Endothelial cell of umbilical vein (primary cell): ENCODE measurements around the gene PRPF40A. TPM values are rescaled to one million over a fixed set of nuclear protein-coding genes. Genes with fewer than 3 reads are reported as not detected.

Experiments
- BruUV-seq: library from RNA; stranded (reverse); fragments of 400-500 nt; replicated peaks from 2 replicates; lab custom pipeline; 2021; lab: Mats Ljungman, UMichigan
- CTCF ChIA-PET: fragments of 300-600, 350-600 bp; sonication (Branson Sonifier 250); formaldehyde crosslinking; loops from one replicate; lab custom pipeline; 2021; ENCODE audit warnings: antibody characterized with exemption, inconsistent platforms; lab: Charles Lee
- POLR2A ChIA-PET: fragments of 300-600, 350-600 bp; sonication (Branson Sonifier 250); formaldehyde crosslinking; loops from one replicate; lab custom pipeline; 2021; ENCODE audit warnings: antibody characterized with exemption, inconsistent platforms; lab: Charles Lee
- DNase-seq: peaks from one replicate; pipeline ENCODE4 v3.0.0-alpha.2; 2011; ENCODE audit warnings: low read depth, low spot score
- FAIRE-seq: peaks from 2 replicates; lab custom pipeline; 2011; peaks lifted over from hg19 to GRCh38; lab: Jason Lieb, UNC
- H2AFZ ChIP-seq: 2 replicates; pipeline ENCODE4 v1.6.0; 2012; ENCODE audit warnings: low read depth, low read length, control low read depth, inconsistent platforms
- H3K27ac ChIP-seq: 2 replicates; pipeline ENCODE4 v1.5.1; 2011; ENCODE audit warnings: low read depth, mild to moderate bottlenecking, control low read depth, low read length, moderate library complexity; ENCODE audit not compliant: insufficient read depth
- H3K27me3 ChIP-seq, 2 experiments: 2 replicates each; pipeline versions ENCODE4 v1.6.0 to v1.6.1; 2011; ENCODE audit warnings: low read length in 2 of 2, mixed read lengths in 1 of 2; ENCODE audit not compliant: control insufficient read depth in 2 of 2, insufficient read depth in 2 of 2
- H3K36me3 ChIP-seq, 2 experiments: 2 replicates in 1 of 2; 3 replicates in 1 of 2; pipeline ENCODE4 v1.5.1; 2011; ENCODE audit warnings: low read length in 2 of 2, mild to moderate bottlenecking in 1 of 2, moderate library complexity in 1 of 2; ENCODE audit not compliant: control insufficient read depth in 2 of 2, insufficient read depth in 2 of 2; ENCODE audit errors: extremely low read depth in 1 of 2
- H3K4me1 ChIP-seq: 3 replicates; pipeline ENCODE4 v1.5.1; 2011; ENCODE audit warnings: mild to moderate bottlenecking, low read length; ENCODE audit not compliant: control insufficient read depth, insufficient read depth; ENCODE audit errors: extremely low read depth
- H3K4me2 ChIP-seq: 2 replicates; pipeline ENCODE4 v1.6.1; 2011; ENCODE audit warnings: low read length, control low read depth, mixed read lengths; ENCODE audit not compliant: insufficient read depth
- H3K4me3 ChIP-seq, 3 experiments: fragments of 200-600 bp in 1 of 3; sonication (generic), shearing (Covaris generic) in 1 of 3; replicated peaks in 1 of 3; 2 replicates each; pipeline ENCODE4 v1.5.1; 2011 to 2016; ENCODE audit warnings: control low read depth in 3 of 3, low read length in 3 of 3, mild to moderate bottlenecking in 2 of 3, inconsistent platforms in 1 of 3, low read depth in 1 of 3, moderate library complexity in 1 of 3; ENCODE audit not compliant: insufficient read depth in 1 of 3
- H3K79me2 ChIP-seq: 2 replicates; pipeline ENCODE4 v1.6.0; 2012; ENCODE audit warnings: low read length, inconsistent platforms; ENCODE audit not compliant: control insufficient read depth, insufficient read depth
- H3K9ac ChIP-seq: replicated peaks from 2 replicates; pipeline ENCODE3; 2011; ENCODE audit warnings: low read length, control low read depth; ENCODE audit not compliant: insufficient read depth; ENCODE audit errors: extremely low read depth
- H3K9me1 ChIP-seq: replicated peaks from 3 replicates; pipeline ENCODE4 v1.6.0; 2011; ENCODE audit warnings: mild to moderate bottlenecking, low read length; ENCODE audit not compliant: control insufficient read depth, insufficient read depth; ENCODE audit errors: extremely low read depth
- H3K9me3 ChIP-seq: replicated peaks from 2 replicates; pipeline ENCODE4 v1.5.1; 2012; ENCODE audit warnings: low read length, inconsistent platforms; ENCODE audit not compliant: control insufficient read depth, insufficient read depth
- H4K20me1 ChIP-seq: replicated peaks from 2 replicates; pipeline ENCODE3; 2011; ENCODE audit warnings: mild to moderate bottlenecking, low read length; ENCODE audit not compliant: control insufficient read depth, insufficient read depth; ENCODE audit errors: extremely low read depth
- EZH2 ChIP-seq: IDR thresholded peaks from 2 replicates; pipeline ENCODE4 v1.6.1; 2012; ENCODE audit warnings: borderline replicate concordance, low read depth, mild to moderate bottlenecking, moderate library complexity, low read length, inconsistent platforms; ENCODE audit not compliant: severe bottlenecking
- FOS ChIP-seq: IDR thresholded peaks from 2 replicates; pipeline ENCODE4 v1.6.1; 2011; ENCODE audit warnings: mild to moderate bottlenecking, low read length, moderate library complexity, borderline replicate concordance; ENCODE audit not compliant: insufficient read depth
- GATA2 ChIP-seq: IDR thresholded peaks from 2 replicates; pipeline ENCODE4 v1.7.0; 2011; ENCODE audit warnings: low read depth, mild to moderate bottlenecking, moderate library complexity, mixed read lengths, low read length; ENCODE audit not compliant: insufficient read length, insufficient read depth
- JUN ChIP-seq: IDR thresholded peaks from 2 replicates; pipeline ENCODE4 v1.6.1; 2011; ENCODE audit warnings: borderline replicate concordance, low read depth; ENCODE audit not compliant: insufficient read length, insufficient read depth
- MYC ChIP-seq: IDR thresholded peaks from one replicate; pipeline ENCODE4 v1.6.1; 2011; ENCODE audit warnings: mild to moderate bottlenecking, low read depth, low read length
- POLR2A ChIP-seq: IDR thresholded peaks from 2 replicates; pipeline ENCODE4 v1.6.1; 2012; ENCODE audit warnings: low read depth, mild to moderate bottlenecking, control low read depth, low read length
- POLR2AphosphoS5 ChIP-seq: IDR thresholded peaks from 2 replicates; pipeline ENCODE4 v1.6.1; 2012; ENCODE audit warnings: low read depth, mild to moderate bottlenecking, control low read depth, low read length, moderate library complexity; ENCODE audit not compliant: insufficient read depth
- dilution Hi-C: fragments of 300-500 bp; cut with MboI; formaldehyde crosslinking; loops from one replicate; pipeline ENCODE4 v1.15.0; 2019; ENCODE audit warnings: low sequenced_read_pairs; ENCODE audit not compliant: extremely low pct_ligation_motif_present
- intact Hi-C: fragments of 100-400 bp; cut with micrococcal nuclease; formaldehyde crosslinking; loops from one replicate; pipeline ENCODE4 v1.10.0; 2022
- polyA plus RNA-seq, 4 experiments: library from polyadenylated mRNA; depleted of rRNA in 3 of 4; stranded (reverse) in 3 of 4; unstranded in 1 of 4; fragments of >200 nt; gene quantifications; 2 replicates each; pipeline versions ENCODE4 v1.2.1 to v1.2.3, GENCODE V29; 2011 to 2012; ENCODE audit warnings: missing spikeins in 1 of 4
- total RNA-seq: library from RNA; stranded (reverse); gene quantifications from 2 replicates; pipeline ENCODE4 v1.2.3, GENCODE V29; 2021
- TF ChIP-seq, protein P1 (sequence below): IDR thresholded peaks from 2 replicates; pipeline ENCODE4 v1.6.1; 2011; ENCODE audit not compliant: insufficient read depth, insufficient read length
- TF ChIP-seq, protein P2 (sequence below), 2 donors: IDR thresholded peaks; 1 replicate in 1 of 2; 2 replicates in 1 of 2; pipeline ENCODE4 v1.5.1; 2011; ENCODE audit warnings: low read length in 2 of 2, mild to moderate bottlenecking in 2 of 2, moderate library complexity in 2 of 2, control low read depth in 1 of 2, inconsistent platforms in 1 of 2, low read depth in 1 of 2; ENCODE audit not compliant: insufficient read depth in 1 of 2; ENCODE audit errors: extremely low read depth in 1 of 2

The PRPF40A gene
- total and polyA plus RNA-seq, 2 donors (not counting 3 experiments of a cell fraction or from before 2014, with no cell fraction given), result 58.2 to 123 TPM

DNA sequence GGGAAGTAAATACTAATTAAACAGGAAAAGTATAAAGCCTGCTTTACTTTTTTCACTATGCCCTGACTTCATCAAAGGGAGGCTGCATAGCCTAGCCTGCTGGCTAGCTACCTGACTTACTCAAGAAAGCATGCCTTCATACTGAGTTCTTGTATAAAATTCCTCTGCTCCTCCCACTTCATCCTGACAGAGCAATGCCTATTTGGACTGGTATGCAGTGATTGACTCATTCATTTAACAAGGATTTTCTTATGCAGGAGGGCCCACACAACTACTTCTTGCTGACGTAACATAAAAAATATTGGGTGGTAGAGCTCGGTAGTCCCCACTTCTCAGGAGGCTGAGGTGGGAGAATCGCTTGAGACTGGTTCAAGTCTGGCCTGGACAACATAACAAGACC is 70.5 kb downstream of the PRPF40A start:
- H4K20me1 ChIP-seq, result no peaks in the 10 kb centered on the region
- no peaks in the 10 kb centered on the region for H3K27me3 ChIP-seq
- no peak overlapping the region for H3K27ac ChIP-seq
- no peaks in the 10 kb centered on the region for H3K9me3 ChIP-seq
- POLR2A ChIA-PET, result no interaction called here
- no peak for FAIRE-seq
- CTCF ChIA-PET, result interaction anchor here (1.5 to 3.8 kb wide), 3 partner anchors 12 to 610 kb away, joined by 6 to 30 read pairs (median 11); partner anchors contain the start of gene STAM2
- peak; percentile 20 for DNase-seq
- peaks cover 2 to 6% of the 10 kb centered on the region in 2 experiments for H3K36me3 ChIP-seq
- H3K4me3 ChIP-seq, result no peak overlapping the region
- BruUV-seq, result no TSS peak
- intact Hi-C loops (no loop called here), dilution Hi-C loops (no loop called here)
- no peaks in the 10 kb centered on the region for H3K9me1 ChIP-seq
- H3K9ac ChIP-seq, result no peak overlapping the region
- no peaks in the 10 kb centered on the region for H3K79me2 ChIP-seq
- no peak overlapping the region for H3K4me2 ChIP-seq
- TF ChIP-seq POLR2A (no peak), MYC (no peak), EZH2 (no peak), POLR2AphosphoS5 (no peak), GATA2 (no peak), JUN (no peak)
- TF ChIP-seq, protein P1, sequence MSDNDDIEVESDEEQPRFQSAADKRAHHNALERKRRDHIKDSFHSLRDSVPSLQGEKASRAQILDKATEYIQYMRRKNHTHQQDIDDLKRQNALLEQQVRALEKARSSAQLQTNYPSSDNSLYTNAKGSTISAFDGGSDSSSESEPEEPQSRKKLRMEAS, result no peak
- peaks cover 5% of the 10 kb centered on the region for H3K4me1 ChIP-seq
- H2AFZ ChIP-seq, result no peak overlapping the region

DNA sequence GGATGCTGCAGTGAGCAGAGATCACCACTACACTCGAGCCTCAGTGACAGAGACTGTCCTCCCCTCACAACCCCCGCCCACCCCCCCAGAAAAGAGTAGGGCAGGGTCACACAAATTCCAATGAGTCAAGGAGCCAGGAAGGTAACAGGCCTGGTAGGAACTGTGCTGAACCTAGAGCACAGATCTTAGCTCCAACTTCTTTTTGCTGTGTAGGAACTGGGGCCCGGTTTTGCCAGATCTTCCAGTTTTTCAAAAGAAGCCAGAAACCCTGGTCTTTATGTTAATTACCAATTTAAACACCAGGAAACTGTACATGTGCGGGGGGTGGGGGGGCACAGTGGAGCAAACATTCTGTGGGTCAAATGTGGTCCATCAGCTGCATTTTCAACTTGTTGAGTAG is 71.0 kb downstream of the PRPF40A start:
- H3K27me3 ChIP-seq, result no peaks in the 10 kb centered on the region
- H3K27ac ChIP-seq, result no peak overlapping the region
- H3K4me3 ChIP-seq, result no peak overlapping the region
- no peak overlapping the region for H3K9ac ChIP-seq
- no peak overlapping the region for H2AFZ ChIP-seq
- no peaks in the 10 kb centered on the region for H3K79me2 ChIP-seq
- H3K36me3 ChIP-seq, result peaks cover 4 to 6% of the 10 kb centered on the region in 2 experiments
- FAIRE-seq, result no peak
- CTCF ChIA-PET, result interaction anchor here (2.6 to 3.8 kb wide), 2 partner anchors 11 to 471 kb away, joined by 11 to 30 read pairs; partner anchors contain the start of gene STAM2
- dilution Hi-C loops, result no loop called here
- BruUV-seq, result no TSS peak
- H4K20me1 ChIP-seq, result no peaks in the 10 kb centered on the region
- POLR2A ChIA-PET, result interaction anchor here (0.7 kb wide), 1 partner anchor 11 kb away, joined by 4 read pairs; no protein-coding TSS in a partner anchor
- peaks cover 5% of the 10 kb centered on the region for H3K4me1 ChIP-seq
- H3K9me1 ChIP-seq, result no peaks in the 10 kb centered on the region
- no peak for DNase-seq
- no peak for TF ChIP-seq POLR2AphosphoS5
- no peak for TF ChIP-seq EZH2
- no peak for TF ChIP-seq JUN
- no peak for TF ChIP-seq POLR2A
- no peak for TF ChIP-seq MYC
- TF ChIP-seq, protein P2, sequence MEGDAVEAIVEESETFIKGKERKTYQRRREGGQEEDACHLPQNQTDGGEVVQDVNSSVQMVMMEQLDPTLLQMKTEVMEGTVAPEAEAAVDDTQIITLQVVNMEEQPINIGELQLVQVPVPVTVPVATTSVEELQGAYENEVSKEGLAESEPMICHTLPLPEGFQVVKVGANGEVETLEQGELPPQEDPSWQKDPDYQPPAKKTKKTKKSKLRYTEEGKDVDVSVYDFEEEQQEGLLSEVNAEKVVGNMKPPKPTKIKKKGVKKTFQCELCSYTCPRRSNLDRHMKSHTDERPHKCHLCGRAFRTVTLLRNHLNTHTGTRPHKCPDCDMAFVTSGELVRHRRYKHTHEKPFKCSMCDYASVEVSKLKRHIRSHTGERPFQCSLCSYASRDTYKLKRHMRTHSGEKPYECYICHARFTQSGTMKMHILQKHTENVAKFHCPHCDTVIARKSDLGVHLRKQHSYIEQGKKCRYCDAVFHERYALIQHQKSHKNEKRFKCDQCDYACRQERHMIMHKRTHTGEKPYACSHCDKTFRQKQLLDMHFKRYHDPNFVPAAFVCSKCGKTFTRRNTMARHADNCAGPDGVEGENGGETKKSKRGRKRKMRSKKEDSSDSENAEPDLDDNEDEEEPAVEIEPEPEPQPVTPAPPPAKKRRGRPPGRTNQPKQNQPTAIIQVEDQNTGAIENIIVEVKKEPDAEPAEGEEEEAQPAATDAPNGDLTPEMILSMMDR (IDR thresholded peaks at IDR 0.05; ENCODE audit: extremely low read depth in 1 of 2, insufficient read depth in 1 of 2, low read depth in 1 of 2, low read length in 2 of 2), result no peak
- no peak for TF ChIP-seq FOS
- H3K9me3 ChIP-seq, result no peaks in the 10 kb centered on the region
- H3K4me2 ChIP-seq, result no peak overlapping the region
- intact Hi-C loops, result no loop called here
